Hepatocyte (in vitro differentiated cells): Measurements from ENCODE around the gene TNNC2. TPM values are rescaled to one million over a fixed set of nuclear protein-coding genes. Genes with fewer than 3 reads are reported as not detected.

Experiments used
- DNase-seq: peaks from one replicate; pipeline ENCODE4 v3.0.0-alpha.2; 2016; ENCODE audit warnings: low spot score
- H2AFZ ChIP-seq: fragments of 200-600 bp; sonication (generic); 2 replicates; pipeline ENCODE4 v1.6.0; 2016; ENCODE audit warnings: antibody characterized with exemption, mild to moderate bottlenecking
- H3K27ac ChIP-seq: fragments of 200-600 bp; sonication (generic); 2 replicates; pipeline ENCODE4 v1.5.1; 2016; ENCODE audit warnings: mild to moderate bottlenecking
- H3K27me3 ChIP-seq: fragments of 200-600 bp; sonication (generic); 2 replicates; pipeline ENCODE4 v1.6.1; 2016
- H3K36me3 ChIP-seq: fragments of 200-600 bp; sonication (generic); replicated peaks from 2 replicates; pipeline ENCODE4 v1.5.1; 2016; ENCODE audit warnings: low read depth; ENCODE audit not compliant: insufficient read depth
- H3K4me1 ChIP-seq: fragments of 200-600 bp; sonication (generic); 2 replicates; pipeline ENCODE4 v1.5.1; 2016; ENCODE audit warnings: mild to moderate bottlenecking, moderate library complexity; ENCODE audit not compliant: insufficient read depth
- H3K4me2 ChIP-seq: fragments of 200-600 bp; sonication (generic); 2 replicates; pipeline ENCODE4 v1.6.0; 2016
- H3K4me3 ChIP-seq: fragments of 200-600 bp; sonication (generic); 2 replicates; pipeline ENCODE4 v1.5.1; 2016; ENCODE audit warnings: mild to moderate bottlenecking
- H3K79me2 ChIP-seq: fragments of 200-600 bp; sonication (generic); 2 replicates; pipeline ENCODE4 v1.6.0; 2017; ENCODE audit warnings: mild to moderate bottlenecking
- H3K9me2 ChIP-seq: fragments of 200-600 bp; sonication (generic); replicated peaks from 2 replicates; pipeline ENCODE4 v1.6.0; 2017; ENCODE audit warnings: mild to moderate bottlenecking; ENCODE audit not compliant: insufficient read depth
- H3K9me3 ChIP-seq: fragments of 200-600 bp; sonication (generic); 2 replicates; pipeline ENCODE4 v1.5.1; 2016; ENCODE audit warnings: low read depth, mild to moderate bottlenecking
- H4K20me1 ChIP-seq: fragments of 200-600 bp; sonication (generic); 2 replicates; pipeline ENCODE4 v1.6.0; 2016; ENCODE audit warnings: mild to moderate bottlenecking; ENCODE audit not compliant: insufficient read depth, poor library complexity, severe bottlenecking
- EZH2 ChIP-seq: fragments of 200-600 bp; sonication (generic); IDR thresholded peaks from 2 replicates; pipeline ENCODE4 v1.6.1; 2016; ENCODE audit warnings: antibody characterized with exemption, mild to moderate bottlenecking, borderline replicate concordance
- EZH2phosphoT487 ChIP-seq: fragments of 200-600 bp; sonication (generic); IDR thresholded peaks from one replicate; pipeline ENCODE4 v1.6.1; 2018; ENCODE audit warnings: antibody characterized with exemption, mild to moderate bottlenecking, low read depth, moderate library complexity; ENCODE audit not compliant: unreplicated experiment, severe bottlenecking
- WGBS: methylation state at CpG from one replicate; pipeline ENCODE4 v1.1.6; 2016; ENCODE audit warnings: low lambda C conversion rate; ENCODE audit errors: missing lambda C conversion rate; 5-methylcytosine and 5-hydroxymethylcytosine counted together
- polyA plus RNA-seq: library from polyadenylated mRNA; unstranded; fragments of >200 nt; fragmentation: Nextera tagmentation; extraction: Ambion mirVana; gene quantifications from 2 replicates; pipeline ENCODE4 v1.2.1, GENCODE V29; 2016
- total RNA-seq: library from RNA; depleted of rRNA; stranded (reverse); fragments of >200 nt; gene quantifications from 2 replicates; pipeline ENCODE4 v1.2.3, GENCODE V29; 2014
- TF ChIP-seq, protein P1 (sequence below): fragments of 200-600 bp; sonication (generic); IDR thresholded peaks from 2 replicates; pipeline ENCODE4 v1.5.1; 2016; ENCODE audit warnings: antibody characterized with exemption, mild to moderate bottlenecking; ENCODE audit not compliant: poor library complexity

Gene TNNC2
- total and polyA plus RNA-seq, 2 experiments from 2014 or later, result 0.51 to 0.63 TPM

DNA sequence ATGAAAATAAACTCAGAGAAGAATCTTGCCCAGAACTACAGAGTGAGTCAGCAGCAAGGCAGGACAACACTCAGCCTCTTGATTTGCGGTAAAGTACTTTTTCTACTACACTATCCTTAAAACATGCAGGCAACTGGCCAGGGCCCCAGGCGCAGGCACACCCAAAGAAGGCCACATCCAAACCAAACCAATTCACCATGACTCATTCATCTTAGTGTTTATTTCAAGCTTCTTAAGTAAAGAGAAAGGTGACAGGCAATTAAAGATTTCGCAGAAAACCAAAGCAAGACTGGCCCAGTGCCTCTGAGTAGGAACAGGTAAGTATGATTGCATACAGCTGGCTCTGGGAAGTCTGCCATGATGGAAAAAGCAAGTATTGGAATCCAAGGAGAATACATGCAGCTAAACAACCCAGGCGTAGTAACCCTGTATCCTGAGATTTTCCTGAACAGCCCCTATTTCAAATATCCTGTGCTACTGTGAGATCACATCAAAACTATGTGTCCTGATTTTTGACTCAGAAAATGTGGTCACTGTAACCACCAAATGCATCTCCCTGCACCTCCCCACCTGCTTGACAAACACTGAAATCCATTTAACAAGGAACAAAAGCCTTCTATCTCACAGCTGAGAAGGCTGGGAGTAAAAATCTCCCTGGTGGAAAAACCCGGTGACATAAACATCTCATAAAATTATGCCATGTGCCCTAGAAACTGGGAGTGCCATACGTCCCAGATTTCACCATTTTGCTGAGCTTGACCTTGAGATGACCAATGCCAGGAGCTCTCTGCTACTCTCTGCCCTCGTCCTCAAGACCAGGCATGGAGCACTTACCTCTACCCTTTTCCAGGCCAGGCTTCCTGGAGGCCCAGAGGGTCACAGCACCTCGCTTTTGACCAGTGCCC lies 47.8 kb downstream of the TNNC2 start:
- Histone ChIP-seq H3K9me2 (no peaks in the 10 kb centered on the region), H3K36me3 (no peaks in the 10 kb centered on the region), H3K79me2 (peaks cover 4% of the 10 kb centered on the region), H3K9me3 (no peaks in the 10 kb centered on the region), H3K27me3 (no peaks in the 10 kb centered on the region), H3K4me1 (peaks cover 40% of the 10 kb centered on the region), H3K4me2 (peak overlapping the region; percentile 47), H3K27ac (peak overlapping the region; percentile 88), H2AFZ (no peak overlapping the region), H3K4me3 (no peak overlapping the region), H4K20me1 (no peaks in the 10 kb centered on the region)
- 51% methylated on average over 8 of the region's 8 CpGs for whole genome bisulfite sequencing
- DNase-seq, result peak; percentile 83
- TF ChIP-seq EZH2phosphoT487 (no peak), EZH2 (no peak)
- TF ChIP-seq, protein P1, sequence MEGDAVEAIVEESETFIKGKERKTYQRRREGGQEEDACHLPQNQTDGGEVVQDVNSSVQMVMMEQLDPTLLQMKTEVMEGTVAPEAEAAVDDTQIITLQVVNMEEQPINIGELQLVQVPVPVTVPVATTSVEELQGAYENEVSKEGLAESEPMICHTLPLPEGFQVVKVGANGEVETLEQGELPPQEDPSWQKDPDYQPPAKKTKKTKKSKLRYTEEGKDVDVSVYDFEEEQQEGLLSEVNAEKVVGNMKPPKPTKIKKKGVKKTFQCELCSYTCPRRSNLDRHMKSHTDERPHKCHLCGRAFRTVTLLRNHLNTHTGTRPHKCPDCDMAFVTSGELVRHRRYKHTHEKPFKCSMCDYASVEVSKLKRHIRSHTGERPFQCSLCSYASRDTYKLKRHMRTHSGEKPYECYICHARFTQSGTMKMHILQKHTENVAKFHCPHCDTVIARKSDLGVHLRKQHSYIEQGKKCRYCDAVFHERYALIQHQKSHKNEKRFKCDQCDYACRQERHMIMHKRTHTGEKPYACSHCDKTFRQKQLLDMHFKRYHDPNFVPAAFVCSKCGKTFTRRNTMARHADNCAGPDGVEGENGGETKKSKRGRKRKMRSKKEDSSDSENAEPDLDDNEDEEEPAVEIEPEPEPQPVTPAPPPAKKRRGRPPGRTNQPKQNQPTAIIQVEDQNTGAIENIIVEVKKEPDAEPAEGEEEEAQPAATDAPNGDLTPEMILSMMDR, result no peak

DNA sequence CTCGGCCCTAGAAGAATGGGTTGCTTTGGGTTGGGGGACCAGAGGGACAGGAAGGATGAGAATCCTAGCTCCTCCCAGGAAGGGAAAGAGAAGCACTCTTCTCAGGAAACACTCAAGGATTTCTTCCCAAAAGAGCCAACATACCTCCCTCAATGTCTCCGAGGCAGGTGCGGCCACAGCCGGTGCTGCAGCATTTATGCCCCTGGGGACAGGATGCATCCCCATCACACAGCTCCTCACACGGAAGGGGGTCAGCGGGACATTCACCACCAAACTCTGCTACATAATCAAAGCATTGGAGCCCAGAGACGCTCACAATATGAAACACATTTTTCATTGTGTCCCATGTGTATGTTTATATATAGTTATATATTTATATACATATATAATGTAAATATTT lies 50.2 kb downstream of the TNNC2 start:
- TF ChIP-seq, protein P1, result no peak
- no peak for TF ChIP-seq EZH2phosphoT487
- Histone ChIP-seq H3K79me2 (peaks cover 4% of the 10 kb centered on the region), H3K4me2 (no peak overlapping the region), H3K27ac (no peak overlapping the region), H3K36me3 (no peaks in the 10 kb centered on the region), H3K4me3 (no peak overlapping the region), H3K9me2 (no peaks in the 10 kb centered on the region), H3K9me3 (no peaks in the 10 kb centered on the region), H3K27me3 (no peaks in the 10 kb centered on the region), H3K4me1 (peaks cover 36% of the 10 kb centered on the region), H2AFZ (no peak overlapping the region), H4K20me1 (no peaks in the 10 kb centered on the region)
- 91% methylated on average over 7 of the region's 7 CpGs for WGBS
- no peak for DNase-seq

DNA sequence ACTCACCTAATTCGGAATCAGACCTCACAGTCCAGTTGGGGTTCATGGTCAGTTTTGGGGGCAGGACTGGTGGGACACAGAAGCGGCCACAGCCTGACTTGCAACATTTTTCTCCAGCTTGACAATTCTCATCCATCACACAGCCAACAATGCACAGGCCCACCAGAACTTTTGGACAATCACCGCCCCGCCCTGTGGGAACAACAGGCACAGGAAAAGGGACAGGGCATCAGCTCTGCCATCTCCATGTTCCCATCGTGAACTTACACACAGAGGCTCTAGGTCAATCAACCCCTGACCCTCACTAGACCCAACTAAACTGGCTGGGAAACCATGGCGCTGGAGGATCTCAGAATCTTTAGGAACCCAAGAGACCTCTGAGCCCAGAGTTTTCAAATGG lies 51.7 kb downstream of the TNNC2 start:
- H3K9me2 ChIP-seq, result no peaks in the 10 kb centered on the region
- DNase-seq, result no peak
- no peak overlapping the region for H3K4me2 ChIP-seq
- H3K4me3 ChIP-seq, result no peak overlapping the region
- WGBS, result 93% methylated on average over 6 of the region's 6 CpGs
- H3K27me3 ChIP-seq, result no peaks in the 10 kb centered on the region
- H2AFZ ChIP-seq, result no peak overlapping the region
- no peaks in the 10 kb centered on the region for H3K36me3 ChIP-seq
- peaks cover 4% of the 10 kb centered on the region for H3K79me2 ChIP-seq
- no peaks in the 10 kb centered on the region for H3K9me3 ChIP-seq
- H3K4me1 ChIP-seq, result peaks cover 31% of the 10 kb centered on the region
- TF ChIP-seq, protein P1, result no peak
- no peak for TF ChIP-seq EZH2
- TF ChIP-seq EZH2phosphoT487, result no peak
- H4K20me1 ChIP-seq, result no peaks in the 10 kb centered on the region
- H3K27ac ChIP-seq, result no peak overlapping the region
